ENCODE results near the gene STX16.

- no peak for TF ChIP-seq CTCF (conservative IDR thresholded peaks at IDR 0.05 in 1 of 2, IDR thresholded peaks at IDR 0.05 in 1 of 2; ENCODE audit: low read depth in 1 of 2, low read length in 2 of 2)
- TF ChIP-seq EZH2 (IDR thresholded peaks at IDR 0.05; ENCODE audit: low read length, missing control alignments), result no peak
These were observed 66.4 kb downstream of the STX16 start for GRCh38 chr20:58717278-58718091.
